H9 (cell line): ENCODE measurements around the gene ZNRF1. TPM values are rescaled to one million over a fixed set of nuclear protein-coding genes. Genes with fewer than 3 reads are reported as not detected.

Experiments used
- DNase-seq: peaks from one replicate; pipeline ENCODE4 v3.0.0-alpha.2; 2017
- H2AFZ ChIP-seq: one replicate; pipeline ENCODE4 v1.6.1; 2013; ENCODE audit warnings: mild to moderate bottlenecking, low read length, control low read depth, moderate library complexity
- H2AK5ac ChIP-seq: 2 replicates; pipeline ENCODE4 v1.6.1; 2013; ENCODE audit warnings: low read length, control low read depth, mixed read lengths; ENCODE audit not compliant: insufficient read length
- H2BK120ac ChIP-seq: one replicate; pipeline ENCODE4 v1.6.1; 2013; ENCODE audit warnings: low read depth, mild to moderate bottlenecking, low read length, control low read depth, inconsistent platforms; ENCODE audit not compliant: poor library complexity, severe bottlenecking
- H2BK12ac ChIP-seq: 2 replicates; pipeline ENCODE4 v1.6.1; 2013; ENCODE audit warnings: low read length, control low read depth, mixed read lengths, low read depth; ENCODE audit not compliant: insufficient read length
- H2BK15ac ChIP-seq: 2 replicates; pipeline ENCODE4 v1.6.1; 2013; ENCODE audit warnings: low read depth, low read length, control low read depth
- H2BK20ac ChIP-seq: one replicate; pipeline ENCODE4 v1.6.1; 2013; ENCODE audit warnings: low read depth, mild to moderate bottlenecking, low read length, control low read depth, inconsistent platforms; ENCODE audit not compliant: poor library complexity, severe bottlenecking
- H2BK5ac ChIP-seq: 2 replicates; pipeline ENCODE4 v1.6.1; 2013; ENCODE audit warnings: low read length, control low read depth, mixed read lengths; ENCODE audit not compliant: insufficient read length
- H3K14ac ChIP-seq: 2 replicates; pipeline ENCODE4 v1.6.1; 2013; ENCODE audit warnings: low read length, control low read depth; ENCODE audit not compliant: insufficient read depth
- H3K18ac ChIP-seq: 2 replicates; pipeline ENCODE4 v1.6.1; 2013; ENCODE audit warnings: low read depth, mild to moderate bottlenecking, mixed read lengths, low read length, control low read depth; ENCODE audit not compliant: insufficient read length
- H3K23ac ChIP-seq: 2 replicates; pipeline ENCODE4 v1.6.1; 2013; ENCODE audit warnings: low read length, control low read depth, mixed read lengths, low read depth; ENCODE audit not compliant: insufficient read length
- H3K23me2 ChIP-seq: 2 replicates; pipeline ENCODE4 v1.6.1; 2013; ENCODE audit warnings: low read depth, mild to moderate bottlenecking, mixed read lengths, low read length, control low read depth; ENCODE audit not compliant: insufficient read length, poor library complexity, severe bottlenecking
- H3K27ac ChIP-seq: 2 replicates; pipeline ENCODE4 v1.5.1; 2013; ENCODE audit warnings: low read length, control low read depth, mixed read lengths, low read depth; ENCODE audit not compliant: insufficient read length
- H3K27me3 ChIP-seq: 2 replicates; pipeline ENCODE4 v1.6.1; 2013; ENCODE audit warnings: low read length, control low read depth, inconsistent platforms; ENCODE audit not compliant: insufficient read depth
- H3K4ac ChIP-seq: 2 replicates; pipeline ENCODE4 v1.6.1; 2013; ENCODE audit warnings: low read depth, mild to moderate bottlenecking, control low read depth, inconsistent platforms, low read length, moderate library complexity
- H3K4me1 ChIP-seq: 2 replicates; pipeline ENCODE4 v1.6.1; 2013; ENCODE audit warnings: low read length, control low read depth, inconsistent platforms; ENCODE audit not compliant: insufficient read depth
- H3K4me2 ChIP-seq: 2 replicates; pipeline ENCODE4 v1.6.1; 2013; ENCODE audit warnings: low read length, control low read depth, mixed read lengths; ENCODE audit not compliant: insufficient read length, insufficient read depth
- H3K56ac ChIP-seq: 2 replicates; pipeline ENCODE4 v1.6.1; 2013; ENCODE audit warnings: low read depth, mild to moderate bottlenecking, mixed read lengths, low read length, control low read depth; ENCODE audit not compliant: insufficient read length
- H3K79me1 ChIP-seq: 2 replicates; pipeline ENCODE4 v1.6.1; 2013; ENCODE audit warnings: low read depth, mild to moderate bottlenecking, moderate library complexity, low read length, control low read depth, inconsistent platforms; ENCODE audit not compliant: insufficient read depth, poor library complexity, severe bottlenecking
- H3K79me2 ChIP-seq: 2 replicates; pipeline ENCODE4 v1.6.1; 2013; ENCODE audit warnings: low read length, control low read depth, inconsistent platforms; ENCODE audit not compliant: insufficient read depth
- H3K9ac ChIP-seq: 2 replicates; pipeline ENCODE4 v1.6.1; 2013; ENCODE audit warnings: low read length, control low read depth, mixed read lengths; ENCODE audit not compliant: insufficient read length; ENCODE audit errors: extremely low read depth
- H3K9me3 ChIP-seq: one replicate; pipeline ENCODE4 v1.6.1; 2013; ENCODE audit warnings: low read depth, low read length, inconsistent platforms; ENCODE audit not compliant: control insufficient read depth
- H3T11ph ChIP-seq: one replicate; pipeline ENCODE4 v1.6.1; 2013; ENCODE audit warnings: mild to moderate bottlenecking, low read length, control low read depth, inconsistent platforms
- H4K20me1 ChIP-seq: one replicate; pipeline ENCODE4 v1.6.1; 2013; ENCODE audit not compliant: control insufficient read depth, insufficient read length, insufficient read depth
- H4K5ac ChIP-seq: 2 replicates; pipeline ENCODE4 v1.6.1; 2013; ENCODE audit warnings: low read depth, mild to moderate bottlenecking, mixed read lengths, low read length, control low read depth; ENCODE audit not compliant: insufficient read length
- H4K8ac ChIP-seq: replicated peaks from 2 replicates; pipeline ENCODE4 v1.6.1; 2013; ENCODE audit warnings: low read length, control low read depth, mixed read lengths, low read depth; ENCODE audit not compliant: insufficient read length
- H4K91ac ChIP-seq: 2 replicates; pipeline ENCODE4 v1.6.1; 2013; ENCODE audit warnings: low read depth, mild to moderate bottlenecking, moderate library complexity, mixed read lengths, low read length, control low read depth; ENCODE audit not compliant: insufficient read length
- H3K27ac Mint-ChIP-seq, 3 experiments: 2 replicates in 2 of 3; 3 replicates in 1 of 3; pipeline ENCODE4 v1.8.0; 2020 to 2021; ENCODE audit warnings: mixed read lengths in 3 of 3, mild to moderate bottlenecking in 1 of 3, moderate library complexity in 1 of 3
- H3K27me3 Mint-ChIP-seq: 2 replicates; pipeline ENCODE4 v1.8.0; 2021; ENCODE audit warnings: low read depth, mild to moderate bottlenecking, moderate library complexity, mixed read lengths
- H3K36me3 Mint-ChIP-seq, 3 experiments: 2 replicates in 2 of 3; 3 replicates in 1 of 3; pipeline ENCODE4 v1.8.0; 2020 to 2021; ENCODE audit warnings: low read depth in 3 of 3, mixed read lengths in 3 of 3; ENCODE audit not compliant: insufficient read depth in 1 of 3
- H3K4me1 Mint-ChIP-seq, 2 experiments: 2 replicates each; pipeline ENCODE4 v1.8.0; 2020; ENCODE audit warnings: mixed read lengths in 2 of 2
- H3K4me3 Mint-ChIP-seq, 2 experiments: 2 replicates in 1 of 2; 3 replicates in 1 of 2; pipeline ENCODE4 v1.8.0; 2020 to 2021; ENCODE audit warnings: mild to moderate bottlenecking in 2 of 2, mixed read lengths in 2 of 2, moderate library complexity in 1 of 2
- H3K9me3 Mint-ChIP-seq, 2 experiments: 2 replicates in 1 of 2; 3 replicates in 1 of 2; pipeline ENCODE4 v1.8.0; 2020; ENCODE audit warnings: mild to moderate bottlenecking in 2 of 2, mixed read lengths in 2 of 2, moderate library complexity in 1 of 2
- WGBS: extraction: QIAGEN DNeasy Blood & Tissue Kit; methylation state at CpG from one replicate; pipeline ENCODE4 v1.1.7; 2013; ENCODE audit warnings: missing lambda C conversion rate, low lambda C conversion rate, mixed read lengths; ENCODE audit not compliant: insufficient read length; ENCODE audit errors: extremely low coverage; 5-methylcytosine and 5-hydroxymethylcytosine counted together
- total RNA-seq: library from RNA; stranded (reverse); gene quantifications from 2 replicates; pipeline ENCODE4 v1.2.1, GENCODE V29; 2021
- TF ChIP-seq, protein P1 (sequence below): fragments of 200-600 bp; sonication (generic); conservative IDR thresholded peaks from 3 replicates; pipeline ENCODE4 v1.8.0; 2021; ENCODE audit warnings: antibody characterized with exemption, mild to moderate bottlenecking

The ZNRF1 gene
- total RNA-seq, 1 experiment from 2014 or later: 49.6 TPM

DNA sequence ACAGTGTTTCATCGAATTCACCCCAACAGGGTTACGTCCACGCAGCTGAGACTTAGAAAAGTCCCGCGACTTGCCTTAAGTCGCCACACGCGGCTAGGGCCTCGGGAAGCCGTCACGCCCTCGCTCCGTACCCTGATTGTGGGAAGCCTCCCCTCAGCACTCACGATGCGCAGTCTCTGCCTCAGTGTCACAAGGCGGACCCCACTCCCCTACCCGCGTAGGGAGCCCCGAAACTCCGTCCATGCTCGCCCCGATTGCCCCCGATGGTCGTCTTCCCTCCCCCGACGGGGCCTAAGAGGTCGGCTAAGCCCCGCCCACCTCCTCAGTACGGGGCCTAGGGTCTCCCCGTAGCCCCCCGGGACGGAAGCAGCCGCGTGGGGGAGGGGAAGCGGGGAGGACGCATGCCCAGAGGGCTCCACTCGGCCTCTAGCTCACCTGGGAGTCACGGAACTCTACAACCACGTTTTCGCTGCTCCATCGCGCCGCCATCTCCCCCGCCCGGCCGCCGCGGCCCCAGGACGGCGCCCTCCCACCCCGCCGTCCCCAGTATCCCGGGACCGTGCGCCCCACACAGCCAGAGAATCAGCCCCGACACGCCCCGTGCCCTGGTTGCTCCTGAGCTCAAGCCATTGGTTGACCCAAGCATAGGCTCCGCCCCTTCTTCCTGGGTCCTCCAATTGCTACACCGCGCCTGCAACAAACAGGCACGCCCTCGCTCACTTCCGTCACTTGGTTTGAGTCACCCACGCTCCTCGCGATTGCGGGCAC is 14.1 kb upstream of the ZNRF1 start, which contains the start of gene WDR59:
Gene WDR59 (minus strand): TSS at position 595 of the 768 bp plus-strand sequence. CDS start 106 bp downstream, at position 489.
- Histone ChIP-seq H3K27me3 (no peaks in the 10 kb centered on the region), H2BK5ac (no peak within 1 kb of the TSS), H4K91ac (no peak within 1 kb of the TSS), H2BK120ac (no peak within 1 kb of the TSS), H3K4me1 (no peaks in the 10 kb centered on the region), H3K18ac (peak within 1 kb of the TSS; percentile 61), H3K4me2 (peak within 1 kb of the TSS; percentile 84), H3K14ac (peak within 1 kb of the TSS; percentile 53; the same call in 1 of the 2 replicates), H3K4ac (no peak within 1 kb of the TSS), H2BK12ac (no peak within 1 kb of the TSS), H4K8ac (no peak within 1 kb of the TSS), H3K23ac (no peak within 1 kb of the TSS), H2BK15ac (no peak within 1 kb of the TSS), H2AFZ (no peak within 1 kb of the TSS), H3K79me2 (no peaks in the 10 kb centered on the region), H3K27ac (no peak within 1 kb of the TSS), H2BK20ac (no peak within 1 kb of the TSS), H3K79me1 (no peaks in the 10 kb centered on the region), H3K9ac (peak within 1 kb of the TSS; percentile 64), H3K9me3 (no peaks in the 10 kb centered on the region), H4K20me1 (no peaks in the 10 kb centered on the region), H4K5ac (no peak within 1 kb of the TSS), H2AK5ac (no peak within 1 kb of the TSS), H3K23me2 (peaks cover 5% of the 10 kb centered on the region), H3K56ac (no peak within 1 kb of the TSS), H3T11ph (no peak within 1 kb of the TSS)
- H3K4me1 Mint-ChIP-seq: peaks cover 3 to 6% of the 10 kb centered on the region in 2 experiments
- H3K36me3 Mint-ChIP-seq: peaks cover 0 to 4% (median 3%) of the 10 kb centered on the region in 3 experiments; a peak in 5 of 7 replicates
- H3K27ac Mint-ChIP-seq: peak within 1 kb of the TSS in 2 of 3 experiments; percentile 92 to 96; a peak in 4 of 7 replicates
- peak; percentile 100 for DNase-seq
- no peaks in the 10 kb centered on the region; a peak in 1 of 5 replicates for H3K9me3 Mint-ChIP-seq
- WGBS: no CpG with 5 or more reads among the region's 68 CpGs
- TF ChIP-seq, protein P1, sequence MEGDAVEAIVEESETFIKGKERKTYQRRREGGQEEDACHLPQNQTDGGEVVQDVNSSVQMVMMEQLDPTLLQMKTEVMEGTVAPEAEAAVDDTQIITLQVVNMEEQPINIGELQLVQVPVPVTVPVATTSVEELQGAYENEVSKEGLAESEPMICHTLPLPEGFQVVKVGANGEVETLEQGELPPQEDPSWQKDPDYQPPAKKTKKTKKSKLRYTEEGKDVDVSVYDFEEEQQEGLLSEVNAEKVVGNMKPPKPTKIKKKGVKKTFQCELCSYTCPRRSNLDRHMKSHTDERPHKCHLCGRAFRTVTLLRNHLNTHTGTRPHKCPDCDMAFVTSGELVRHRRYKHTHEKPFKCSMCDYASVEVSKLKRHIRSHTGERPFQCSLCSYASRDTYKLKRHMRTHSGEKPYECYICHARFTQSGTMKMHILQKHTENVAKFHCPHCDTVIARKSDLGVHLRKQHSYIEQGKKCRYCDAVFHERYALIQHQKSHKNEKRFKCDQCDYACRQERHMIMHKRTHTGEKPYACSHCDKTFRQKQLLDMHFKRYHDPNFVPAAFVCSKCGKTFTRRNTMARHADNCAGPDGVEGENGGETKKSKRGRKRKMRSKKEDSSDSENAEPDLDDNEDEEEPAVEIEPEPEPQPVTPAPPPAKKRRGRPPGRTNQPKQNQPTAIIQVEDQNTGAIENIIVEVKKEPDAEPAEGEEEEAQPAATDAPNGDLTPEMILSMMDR: no peak
- no peaks in the 10 kb centered on the region for H3K27me3 Mint-ChIP-seq
- peak within 1 kb of the TSS; percentile 88 to 94 for H3K4me3 Mint-ChIP-seq
